Measurements from ENCODE around the gene IFITM10.
A peak's percentile ranks its signal among the peaks of the same experiment; 100 is the strongest.

Gene IFITM10

GRCh38 chr11:1750481-1750839 lies at the start of gene IFITM10:
Gene IFITM10 (minus strand): TSS chr11:1750595. CDS start chr11:1750442, 153 bp downstream.
- DNase-seq (no peak), ATAC-seq (no peak)
- H3K27ac Mint-ChIP-seq: peak within 1 kb of the TSS in 1 of 2 donors; percentile 35
- H3K27me3 Mint-ChIP-seq: peaks cover 19% of the 10 kb centered on the region
- H3K4me1 Mint-ChIP-seq: peaks cover 43% of the 10 kb centered on the region
- H3K4me3 Mint-ChIP-seq: peak within 1 kb of the TSS; percentile 38 to 43
- peaks cover 5 to 8% of the 10 kb centered on the region in 2 donors for H3K9me3 Mint-ChIP-seq

DNA sequence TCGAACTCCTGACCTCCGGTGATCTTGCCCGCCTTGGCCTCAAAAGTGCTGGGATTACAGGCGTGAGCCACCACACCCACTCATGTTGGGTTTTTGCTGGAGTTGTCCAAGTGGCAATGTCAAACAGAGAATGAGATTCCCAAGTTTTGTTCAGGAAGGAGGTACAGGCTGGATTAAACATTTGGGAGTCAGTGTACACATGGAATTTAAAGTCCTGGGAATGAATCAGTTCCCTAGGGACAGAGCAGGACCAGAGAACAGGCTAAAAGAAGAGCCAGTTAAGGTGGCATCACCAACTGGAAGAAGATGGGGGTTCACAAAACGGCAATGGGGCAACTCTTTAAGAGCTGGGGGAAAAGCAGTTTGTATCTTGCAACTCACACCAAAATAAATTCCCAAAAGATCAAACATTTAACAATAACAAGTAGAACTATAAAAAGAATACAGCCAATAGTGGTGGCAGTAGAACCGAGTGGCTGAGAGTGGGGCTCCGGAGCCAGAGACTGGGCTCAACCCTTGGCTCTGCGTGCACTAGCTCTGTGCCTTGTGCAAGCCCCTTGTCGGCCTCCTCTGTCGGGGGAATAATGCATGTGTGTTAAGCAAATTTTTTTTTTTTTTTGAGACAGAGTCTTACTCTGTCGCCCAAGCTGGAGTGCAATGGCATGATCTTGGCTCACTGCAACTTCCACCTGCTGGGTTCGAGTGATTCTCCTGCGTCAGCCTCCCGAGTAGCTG lies 47.2 kb upstream of the IFITM10 start:
- DNase-seq (no peak), ATAC-seq (no peak)
- Mint-ChIP-seq H3K4me3 (no peak overlapping the region), H3K27ac (no peak overlapping the region), H3K27me3 (peaks cover 12% of the 10 kb centered on the region), H3K9me3 (no peaks in the 10 kb centered on the region), H3K4me1 (peaks cover 7% of the 10 kb centered on the region)

GRCh38 chr11:1796413-1797011 lies 46.1 kb upstream of the IFITM10 start:
- ATAC-seq (no peak), DNase-seq (no peak)
- Mint-ChIP-seq H3K9me3 (no peaks in the 10 kb centered on the region), H3K4me3 (no peak overlapping the region), H3K27ac (peak overlapping the region in 1 of 2 donors; percentile 19), H3K27me3 (peaks cover 12% of the 10 kb centered on the region), H3K4me1 (peaks cover 10% of the 10 kb centered on the region)

DNA sequence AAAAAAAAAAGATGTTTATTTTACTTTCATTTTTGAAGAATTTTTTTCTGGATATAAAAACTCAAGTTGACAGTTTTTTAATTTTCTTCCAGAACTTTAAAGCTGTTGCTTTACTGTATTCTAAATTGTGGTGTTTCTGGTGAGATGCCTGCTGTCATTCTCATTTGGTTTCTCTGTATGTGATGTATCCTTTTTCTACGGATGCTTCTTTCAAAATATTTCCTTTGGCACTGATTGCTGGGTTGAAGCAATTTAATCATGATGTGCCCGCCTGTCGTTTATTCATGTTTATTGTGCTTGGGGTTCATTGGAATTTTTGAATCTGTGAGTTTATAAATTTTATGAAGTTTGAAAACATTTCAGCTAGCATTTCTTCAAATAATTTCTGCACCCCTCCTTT lies 42.7 kb upstream of the IFITM10 start:
- peak overlapping the region; percentile 21 to 86 for H3K4me3 Mint-ChIP-seq
- H3K4me1 Mint-ChIP-seq: peaks cover 10% of the 10 kb centered on the region
- ATAC-seq: no peak

GRCh38 chr11:1792461-1792860 lies 42.1 kb upstream of the IFITM10 start:
- Mint-ChIP-seq H3K9me3 (no peaks in the 10 kb centered on the region), H3K4me1 (peaks cover 10% of the 10 kb centered on the region), H3K27ac (peak overlapping the region in 1 of 2 donors; percentile 38), H3K27me3 (peaks cover 12% of the 10 kb centered on the region), H3K4me3 (peak overlapping the region; percentile 79 to 86)
- ATAC-seq (peak; percentile 74), DNase-seq (peak in 1 of 2 donors; percentile 52)

More for the DNA sequence above, 42.7 kb upstream of the IFITM10 start:
- DNase-seq: no peak
- Mint-ChIP-seq H3K27ac (peak overlapping the region in 1 of 2 donors; percentile 21), H3K27me3 (peaks cover 12% of the 10 kb centered on the region), H3K9me3 (no peaks in the 10 kb centered on the region)

DNA sequence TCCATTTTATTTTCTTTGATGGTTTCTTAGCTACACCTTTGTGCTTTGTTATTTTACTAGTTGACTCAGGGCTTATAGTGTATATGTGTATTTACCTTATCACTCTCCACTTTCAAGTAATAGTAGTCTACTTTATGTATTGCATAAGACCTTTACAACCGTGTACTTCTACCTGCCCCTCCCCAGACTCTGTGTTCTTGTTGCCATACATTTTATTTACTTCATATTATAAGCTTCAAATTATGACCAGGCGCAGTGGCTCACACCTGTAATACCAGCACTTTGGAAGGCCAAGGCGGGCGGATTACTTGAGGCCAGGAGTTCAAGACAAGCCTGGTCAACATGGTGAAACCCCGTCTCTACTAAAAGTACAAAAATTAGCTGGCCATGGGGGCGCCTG lies 41.5 kb upstream of the IFITM10 start:
- H3K27ac Mint-ChIP-seq: peak overlapping the region in 1 of 2 donors; percentile 34
- no peak for DNase-seq
- no peak overlapping the region for H3K4me3 Mint-ChIP-seq
- H3K4me1 Mint-ChIP-seq: peaks cover 10% of the 10 kb centered on the region
- no peaks in the 10 kb centered on the region for H3K9me3 Mint-ChIP-seq
- peaks cover 6% of the 10 kb centered on the region for H3K27me3 Mint-ChIP-seq
- no peak for ATAC-seq

GRCh38 chr11:1786466-1786865 lies 36.1 kb upstream of the IFITM10 start:
- H3K27me3 Mint-ChIP-seq: no peaks in the 10 kb centered on the region
- ATAC-seq (no peak), DNase-seq (no peak)
- no peak overlapping the region for H3K4me3 Mint-ChIP-seq
- no peaks in the 10 kb centered on the region for H3K4me1 Mint-ChIP-seq
- H3K9me3 Mint-ChIP-seq: no peaks in the 10 kb centered on the region
- no peak overlapping the region for H3K27ac Mint-ChIP-seq

DNA sequence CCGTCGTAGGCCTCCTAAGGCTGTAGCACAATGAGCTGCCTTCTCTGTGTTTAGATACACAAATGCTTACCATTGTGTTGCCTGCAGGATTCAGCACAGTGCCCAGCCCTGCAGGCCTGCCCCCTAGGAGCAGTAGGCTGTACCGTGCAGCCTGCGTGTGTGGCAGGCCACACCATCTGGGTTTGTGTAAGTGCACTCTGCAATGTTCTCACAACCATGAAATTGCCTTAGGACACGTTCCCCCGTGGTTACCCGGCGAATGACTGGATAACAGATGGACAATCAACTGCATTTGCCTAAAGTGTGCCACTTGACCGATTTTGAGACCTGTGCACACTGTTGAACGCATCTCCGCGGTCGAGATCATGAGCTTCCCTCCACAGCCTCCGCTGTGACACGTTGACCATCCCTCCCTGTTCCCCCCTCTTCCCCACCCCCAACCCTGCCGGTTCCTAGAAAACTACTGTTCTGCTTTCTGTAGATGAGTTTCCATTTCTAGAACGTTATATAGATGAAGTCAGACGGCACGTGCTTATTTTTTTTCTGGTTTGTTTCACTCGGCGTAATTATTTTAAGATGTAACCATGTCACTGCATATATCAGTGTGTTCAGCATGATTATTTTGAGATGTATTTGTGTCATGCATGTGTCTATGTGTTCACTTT lies 35.5 kb upstream of the IFITM10 start:
- Mint-ChIP-seq H3K27ac (no peak overlapping the region), H3K27me3 (no peaks in the 10 kb centered on the region), H3K9me3 (no peaks in the 10 kb centered on the region), H3K4me1 (peaks cover under 1% of the 10 kb centered on the region), H3K4me3 (no peak overlapping the region)
- ATAC-seq: no peak
- DNase-seq: no peak

GRCh38 chr11:1784761-1785650 lies 34.6 kb upstream of the IFITM10 start:
- Mint-ChIP-seq H3K4me1 (peaks cover 6% of the 10 kb centered on the region), H3K27me3 (no peaks in the 10 kb centered on the region), H3K27ac (peak overlapping the region; percentile 13 to 67), H3K9me3 (no peaks in the 10 kb centered on the region), H3K4me3 (no peak overlapping the region)
- ATAC-seq (no peak), DNase-seq (no peak)

DNA sequence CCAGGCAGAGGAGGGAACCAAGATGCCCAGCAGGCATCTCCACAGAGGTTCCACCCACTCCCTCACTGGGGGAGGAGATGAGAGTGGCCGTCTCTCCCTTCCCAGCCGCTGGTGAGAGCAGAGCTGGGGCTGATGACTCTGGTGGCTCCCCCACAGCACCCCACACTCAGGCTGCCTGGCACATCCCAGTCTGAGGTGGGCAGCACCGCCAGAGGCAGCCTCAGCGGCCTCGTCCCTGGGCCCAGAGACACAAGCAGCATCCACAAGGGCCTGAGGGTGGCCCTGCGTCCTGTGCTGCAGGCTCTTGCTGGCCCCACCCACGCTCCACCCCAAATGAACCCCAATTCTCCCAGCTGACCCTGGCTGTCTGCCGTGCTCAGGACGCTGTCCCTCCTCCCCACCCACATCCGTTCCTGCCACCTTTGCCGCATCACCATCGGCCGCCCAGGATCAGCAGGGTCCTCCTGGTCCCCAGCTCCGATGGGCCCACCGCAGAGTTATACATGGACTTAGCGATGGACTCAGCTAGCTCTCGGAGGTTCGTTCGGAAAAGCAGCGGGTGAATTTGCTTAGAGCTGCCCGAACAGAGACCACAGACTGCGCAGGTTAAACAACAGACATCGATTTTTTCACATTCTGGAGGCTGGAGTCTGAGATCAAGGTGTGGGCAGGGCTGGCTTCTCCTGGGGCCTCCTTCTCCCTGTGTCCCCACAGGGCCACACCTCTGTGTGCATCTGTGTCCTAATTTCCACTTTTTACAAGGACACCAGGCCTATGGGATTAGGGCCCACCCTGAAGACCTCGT lies 33.5 kb upstream of the IFITM10 start:
- ATAC-seq: no peak
- H3K4me3 Mint-ChIP-seq: no peak overlapping the region
- H3K4me1 Mint-ChIP-seq: peaks cover 6% of the 10 kb centered on the region
- no peaks in the 10 kb centered on the region for H3K27me3 Mint-ChIP-seq
- no peak for DNase-seq
- H3K27ac Mint-ChIP-seq: peak overlapping the region in 1 of 2 donors; percentile 35
- no peaks in the 10 kb centered on the region for H3K9me3 Mint-ChIP-seq

- DNase-seq (no peak), ATAC-seq (no peak)
- Mint-ChIP-seq H3K4me3 (no peak overlapping the region), H3K27ac (no peak overlapping the region), H3K4me1 (peaks cover 6% of the 10 kb centered on the region), H3K27me3 (no peaks in the 10 kb centered on the region), H3K9me3 (no peaks in the 10 kb centered on the region)
Observed at GRCh38 chr11:1782831-1783724, 32.7 kb upstream of the IFITM10 start.

DNA sequence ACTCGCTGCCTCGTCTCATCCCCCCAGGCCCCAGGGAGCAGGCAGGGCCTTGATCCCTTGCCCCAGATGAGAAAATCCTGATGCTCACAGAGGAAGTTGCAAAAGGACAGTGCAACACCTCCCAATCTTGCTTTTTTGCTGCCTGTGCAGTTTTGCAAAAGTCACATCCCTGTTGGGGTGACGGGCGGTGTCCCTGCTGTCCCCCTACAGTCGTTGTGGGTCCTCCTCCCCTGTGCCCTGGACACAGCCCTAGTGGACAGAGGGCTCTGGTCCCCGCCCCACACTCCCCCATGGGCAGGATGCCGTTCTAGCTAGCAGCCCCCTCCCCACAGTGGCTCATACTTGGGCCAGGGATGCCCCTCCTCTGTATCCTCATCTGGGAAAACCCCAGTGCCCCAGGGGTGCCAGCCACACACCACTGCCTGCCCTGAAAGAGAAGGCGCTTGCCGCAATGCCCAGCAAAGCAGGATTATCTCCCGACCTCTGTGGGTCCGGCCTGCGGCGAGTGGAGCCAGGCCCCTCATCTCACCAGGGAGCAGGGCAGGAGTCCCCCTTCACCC lies 31.7 kb upstream of the IFITM10 start:
- no peak for DNase-seq
- no peaks in the 10 kb centered on the region for H3K27me3 Mint-ChIP-seq
- H3K27ac Mint-ChIP-seq: no peak overlapping the region

GRCh38 chr11:1781593-1781975 lies 31.2 kb upstream of the IFITM10 start:
- Mint-ChIP-seq H3K4me3 (no peak overlapping the region), H3K9me3 (no peaks in the 10 kb centered on the region), H3K4me1 (peaks cover 6% of the 10 kb centered on the region), H3K27me3 (no peaks in the 10 kb centered on the region), H3K27ac (no peak overlapping the region)
- no peak for DNase-seq
- ATAC-seq: no peak

More for the DNA sequence above, 31.7 kb upstream of the IFITM10 start:
- peaks cover 6% of the 10 kb centered on the region for H3K4me1 Mint-ChIP-seq
- H3K9me3 Mint-ChIP-seq: no peaks in the 10 kb centered on the region
- H3K4me3 Mint-ChIP-seq: no peak overlapping the region
- no peak for ATAC-seq

All from stimulated activated naive CD8-positive, alpha-beta T cell treated with anti-CD3 and anti-CD28 coated beads, Interleukin-15, amount 100 ng/mL, for 72 hours (primary cell).